C4-2B (cell line): Measurements from ENCODE around the gene CRTC2.

Experiments
- H3K27ac ChIP-seq: fragments of 450-650 bp; 2 replicates; pipeline ENCODE4 v1.5.1; 2017
- CTCF ChIP-seq: fragments of 450-650 bp; conservative IDR thresholded peaks from 2 replicates; pipeline ENCODE4 v1.5.1; 2017; ENCODE audit warnings: mild to moderate bottlenecking
- ZFX ChIP-seq: fragments of 450-650 bp; IDR thresholded peaks from 2 replicates; pipeline ENCODE4 v1.6.1; 2017

Gene CRTC2

GRCh38 chr1:153944005-153944826 lies 14.2 kb downstream of the CRTC2 start:
- no peak for TF ChIP-seq ZFX
- TF ChIP-seq CTCF = no peak
- H3K27ac ChIP-seq = no peak overlapping the region

GRCh38 chr1:153942766-153943549 lies 15.5 kb downstream of the CRTC2 start:
- TF ChIP-seq ZFX (no peak), CTCF (no peak)
- H3K27ac ChIP-seq = no peak overlapping the region

- H3K27ac ChIP-seq = no peak overlapping the region
- TF ChIP-seq ZFX = no peak
- TF ChIP-seq CTCF = no peak
Measured at GRCh38 chr1:153941826-153942725, 16.3 kb downstream of the CRTC2 start.

GRCh38 chr1:153940756-153941155 lies 17.7 kb downstream of the CRTC2 start:
- no peak for TF ChIP-seq CTCF
- TF ChIP-seq ZFX = no peak
- H3K27ac ChIP-seq = no peak overlapping the region

- no peak overlapping the region for H3K27ac ChIP-seq
- TF ChIP-seq ZFX (no peak), CTCF (no peak)
Measured at GRCh38 chr1:153939476-153939875, 18.9 kb downstream of the CRTC2 start.

- TF ChIP-seq CTCF (no peak), ZFX (no peak)
- no peak overlapping the region for H3K27ac ChIP-seq
Measured at GRCh38 chr1:153938996-153939395, 19.4 kb downstream of the CRTC2 start.
